ENCODE measurements around the gene USP47. TPM values are rescaled to one million over a fixed set of nuclear protein-coding genes. Genes with fewer than 3 reads are reported as not detected.

USP47 gene
- total and polyA plus RNA-seq, 2 of the 13 experiments (the other 11 are each of a cell fraction or from before 2014, with no cell fraction given) = 12.2 to 52.7 TPM

GRCh38 chr11:11981364-11981763 is 139.6 kb downstream of the USP47 start:
- in situ Hi-C loops (cut with HindIII; ENCODE audit: extremely low pct_ligation_motif_present, low pct_unique_long_range_greater_than_20kb) = no loop called here
- CTCF ChIA-PET (ENCODE audit: low intra/inter-chr PET ratio, low total read pairs) = no interaction called here

More at GRCh38 chr11:11981364-11981763, 139.6 kb downstream of the USP47 start:
- intact Hi-C loops (cut with micrococcal nuclease; ENCODE audit: unreplicated experiment) = no loop called here
- ATAC-seq = no peak
- peaks cover 9% of the 10 kb centered on the region; the same call in 1 of the 2 replicates for H3K4me1 ChIP-seq (ENCODE audit: insufficient read depth, low read length)
- TF ChIP-seq ZNF749 (CRISPR knock-in tag; IDR thresholded peaks at IDR 0.05; ENCODE audit: borderline replicate concordance) = no peak
- no peak for TF ChIP-seq HOXD1 (CRISPR knock-in tag; IDR thresholded peaks at IDR 0.05)
- TF ChIP-seq NCOA5 (CRISPR knock-in tag; IDR thresholded peaks at IDR 0.05) = no peak
- TF ChIP-seq PHF21A (CRISPR knock-in tag; IDR thresholded peaks at IDR 0.05) = no peak
- TF ChIP-seq ZSCAN31 (CRISPR knock-in tag; IDR thresholded peaks at IDR 0.05; ENCODE audit: low read depth) = no peak
- TF ChIP-seq FOXM1 (CRISPR knock-in tag; IDR thresholded peaks at IDR 0.05) = no peak
- no peak for TF ChIP-seq ZNF234 (CRISPR knock-in tag; conservative IDR thresholded peaks at IDR 0.05)
- no peak for TF ChIP-seq ZNF589 (CRISPR knock-in tag; conservative IDR thresholded peaks at IDR 0.05)
- no peak for TF ChIP-seq ZNF329 (CRISPR knock-in tag; IDR thresholded peaks at IDR 0.05; ENCODE audit: low read depth)
- TF ChIP-seq RNF2 (conservative IDR thresholded peaks at IDR 0.05; ENCODE audit: low read depth) = no peak
- TF ChIP-seq ZNF558 (CRISPR knock-in tag; IDR thresholded peaks at IDR 0.05; ENCODE audit: borderline replicate concordance) = no peak
- TF ChIP-seq NFIC (IDR thresholded peaks at IDR 0.05; ENCODE audit: low read length) = no peak
- no peak for TF ChIP-seq REST (IDR thresholded peaks at IDR 0.05; ENCODE audit: borderline replicate concordance in 1 of 2, low read depth in 1 of 2, low read length in 2 of 2)
- H3K9ac ChIP-seq (ENCODE audit: insufficient read depth, low read depth, low read length) = no peak overlapping the region
- no peak overlapping the region for H3K4me3 ChIP-seq (replicated peaks in 1 of 3; ENCODE audit: insufficient read depth in 1 of 3, low read depth in 2 of 3, low read length in 3 of 3)
- POLR2A ChIA-PET = no interaction called here
- no peak for DNase-seq (ENCODE audit: low spot score)
- H3K79me2 ChIP-seq (ENCODE audit: insufficient read depth, low read length) = no peaks in the 10 kb centered on the region
- no peaks in the 10 kb centered on the region for H3K36me3 ChIP-seq (replicated peaks in 1 of 2; ENCODE audit: control insufficient read depth in 1 of 2, insufficient read depth in 2 of 2, low read length in 2 of 2)
- no peak overlapping the region for H3K27ac ChIP-seq (ENCODE audit: extremely low read length, insufficient read depth, low read length)
- H3K27me3 ChIP-seq (ENCODE audit: control insufficient read depth in 1 of 2, insufficient read depth in 2 of 2, low read length in 2 of 2) = peaks cover 5 to 26% of the 10 kb centered on the region in 2 experiments; a peak in 3 of 5 replicates
- H2AFZ ChIP-seq (ENCODE audit: low read length) = no peak overlapping the region
- no peaks in the 10 kb centered on the region for H4K20me1 ChIP-seq (ENCODE audit: insufficient read depth, low read length)
- WGBS (ENCODE audit: low lambda C conversion rate) = 46% methylated on average over 4 of the region's 5 CpGs
- H3K4me2 ChIP-seq (ENCODE audit: low read depth, low read length) = no peak overlapping the region
- BruUV-seq (replicated peaks) = no TSS peak
- no peak for FAIRE-seq
- H3K9me3 ChIP-seq (ENCODE audit: low read length) = no peaks in the 10 kb centered on the region
